ENCODE results near the gene CBLN3.

The CBLN3 gene

DNA sequence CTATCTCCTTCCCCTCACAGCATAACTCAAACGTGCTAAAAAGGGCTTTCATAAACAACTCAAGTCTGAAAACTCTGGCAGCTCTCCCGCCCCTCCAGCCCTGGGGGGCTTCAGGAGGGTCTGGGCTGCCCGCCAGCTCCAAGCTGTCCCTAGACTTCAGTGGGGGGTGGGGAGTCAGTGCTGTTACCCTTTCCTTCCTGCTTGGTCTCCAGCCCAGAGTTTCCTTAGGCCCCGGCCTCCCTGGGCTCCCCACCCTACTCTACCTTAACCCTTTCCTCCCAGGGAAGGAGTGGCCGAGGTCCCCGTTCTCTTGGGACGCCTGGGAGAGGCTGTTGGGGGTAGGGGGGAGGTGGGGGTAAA is 31.2 kb downstream of the CBLN3 start:
- TF ChIP-seq, protein P1, sequence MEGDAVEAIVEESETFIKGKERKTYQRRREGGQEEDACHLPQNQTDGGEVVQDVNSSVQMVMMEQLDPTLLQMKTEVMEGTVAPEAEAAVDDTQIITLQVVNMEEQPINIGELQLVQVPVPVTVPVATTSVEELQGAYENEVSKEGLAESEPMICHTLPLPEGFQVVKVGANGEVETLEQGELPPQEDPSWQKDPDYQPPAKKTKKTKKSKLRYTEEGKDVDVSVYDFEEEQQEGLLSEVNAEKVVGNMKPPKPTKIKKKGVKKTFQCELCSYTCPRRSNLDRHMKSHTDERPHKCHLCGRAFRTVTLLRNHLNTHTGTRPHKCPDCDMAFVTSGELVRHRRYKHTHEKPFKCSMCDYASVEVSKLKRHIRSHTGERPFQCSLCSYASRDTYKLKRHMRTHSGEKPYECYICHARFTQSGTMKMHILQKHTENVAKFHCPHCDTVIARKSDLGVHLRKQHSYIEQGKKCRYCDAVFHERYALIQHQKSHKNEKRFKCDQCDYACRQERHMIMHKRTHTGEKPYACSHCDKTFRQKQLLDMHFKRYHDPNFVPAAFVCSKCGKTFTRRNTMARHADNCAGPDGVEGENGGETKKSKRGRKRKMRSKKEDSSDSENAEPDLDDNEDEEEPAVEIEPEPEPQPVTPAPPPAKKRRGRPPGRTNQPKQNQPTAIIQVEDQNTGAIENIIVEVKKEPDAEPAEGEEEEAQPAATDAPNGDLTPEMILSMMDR (IDR thresholded peaks at IDR 0.05; ENCODE audit: extremely low read depth, insufficient read depth, missing control alignments), result no peak
- DNase-seq (ENCODE audit: low spot score), result no peak
- in situ Hi-C loops (cut with MboI; ENCODE audit: low pct_unique_long_range_greater_than_20kb, low sequenced_read_pairs, unreplicated experiment), result no loop called here

DNA sequence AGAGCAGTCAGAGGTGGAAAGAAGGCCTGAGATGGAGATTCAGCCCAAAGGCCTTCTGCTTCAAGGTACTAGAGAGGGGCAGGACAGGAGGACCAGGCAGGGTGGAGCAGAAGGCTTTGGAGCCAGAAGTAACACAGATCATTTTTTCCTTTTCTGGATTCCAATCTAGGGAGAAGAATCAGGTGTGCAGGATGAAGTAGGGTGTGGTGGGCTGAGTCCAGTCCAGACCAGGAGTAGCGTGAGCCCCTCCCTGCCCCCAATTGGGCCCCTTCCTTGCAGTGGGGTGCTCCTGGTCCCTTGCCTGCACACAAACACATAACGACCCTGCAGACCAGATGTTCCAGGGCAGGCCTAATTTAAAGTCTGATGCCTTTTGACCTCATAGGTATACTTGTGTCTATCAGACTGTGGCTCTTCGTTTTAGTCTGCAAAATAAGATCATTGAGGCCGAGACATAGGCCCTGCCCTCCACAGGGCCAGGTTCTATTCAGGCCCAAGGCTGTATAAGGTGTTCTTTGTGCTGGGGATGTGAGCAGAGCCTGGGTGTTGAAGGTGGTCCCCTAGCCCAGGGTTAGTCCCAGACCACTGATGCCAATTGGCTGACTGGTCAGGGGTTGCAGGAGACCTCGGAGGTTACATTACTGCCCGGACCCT is 31.7 kb downstream of the CBLN3 start:
- TF ChIP-seq, protein P1 (IDR thresholded peaks at IDR 0.05; ENCODE audit: extremely low read depth, insufficient read depth, missing control alignments), result no peak
- no peak for DNase-seq (ENCODE audit: low spot score)
- in situ Hi-C loops (cut with MboI; ENCODE audit: low pct_unique_long_range_greater_than_20kb, low sequenced_read_pairs, unreplicated experiment), result no loop called here

DNA sequence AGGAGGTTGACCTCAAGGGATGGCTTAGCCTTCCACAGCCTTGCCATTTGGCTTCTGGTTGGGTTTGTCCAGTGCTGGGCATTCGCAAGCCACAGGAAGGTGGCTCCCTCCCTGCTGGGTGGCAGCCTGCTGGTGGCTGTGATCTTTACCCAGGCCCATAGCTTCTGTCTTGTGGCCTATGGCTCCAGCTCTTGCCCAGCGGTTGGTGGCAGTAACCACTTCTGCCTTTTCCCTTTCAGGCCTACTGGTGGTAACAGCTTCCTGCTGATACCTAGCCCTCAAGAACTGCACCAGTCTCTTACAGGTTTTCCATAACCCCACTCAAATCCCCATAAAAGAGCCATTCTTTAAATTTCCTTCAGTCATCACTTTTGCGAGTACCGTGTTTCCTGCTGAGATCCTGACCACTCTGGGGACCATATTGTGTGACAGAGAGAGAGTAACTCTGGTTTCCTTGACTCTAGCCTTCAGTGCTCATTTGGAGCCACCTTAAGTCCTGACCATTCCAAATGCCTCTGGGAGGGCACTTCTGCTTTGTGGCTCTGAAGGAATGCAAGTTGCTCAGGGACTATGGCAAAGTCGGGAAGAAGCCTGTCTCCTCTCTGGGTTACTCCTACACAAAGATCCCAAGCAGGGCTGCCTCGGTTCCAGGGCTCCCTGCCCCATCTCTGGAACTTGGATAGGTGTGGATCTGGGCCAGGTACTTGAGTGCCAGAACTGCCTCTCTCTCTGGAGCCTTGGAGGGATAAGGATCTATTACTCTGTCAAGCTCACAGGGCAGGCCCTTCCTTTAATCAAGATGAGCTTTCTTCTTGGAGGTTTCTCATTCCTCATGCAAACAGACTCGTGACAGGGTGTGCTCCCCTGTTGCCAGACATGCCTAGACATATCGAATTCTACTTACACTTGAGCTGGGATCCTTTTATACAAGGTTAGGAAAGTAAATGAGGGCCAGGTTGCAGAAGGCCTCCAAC is 33.6 kb downstream of the CBLN3 start:
- in situ Hi-C loops (cut with MboI; ENCODE audit: low pct_unique_long_range_greater_than_20kb, low sequenced_read_pairs, unreplicated experiment), result no loop called here
- DNase-seq (ENCODE audit: low spot score), result no peak
- TF ChIP-seq, protein P1 (IDR thresholded peaks at IDR 0.05; ENCODE audit: extremely low read depth, insufficient read depth, missing control alignments), result no peak

DNA sequence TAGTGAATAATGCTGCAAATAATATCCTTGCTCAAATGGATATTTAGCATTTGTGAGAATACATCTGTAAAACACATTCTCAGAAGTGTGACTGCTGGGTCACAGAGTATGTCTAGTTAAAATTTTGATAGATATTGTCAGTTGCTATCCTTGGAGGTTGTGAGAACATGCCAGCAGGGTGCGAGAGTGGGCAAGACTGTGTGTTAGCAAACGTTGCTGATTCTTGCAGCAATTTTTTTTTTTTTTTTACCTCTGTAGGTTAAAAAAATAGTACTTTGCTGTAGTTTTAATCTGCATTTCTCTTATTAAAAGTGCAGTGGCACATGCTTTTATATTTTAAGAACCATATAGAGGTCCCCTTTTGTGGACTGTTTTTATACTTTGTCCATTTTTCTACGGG is 35.2 kb downstream of the CBLN3 start:
- in situ Hi-C loops (cut with MboI; ENCODE audit: low pct_unique_long_range_greater_than_20kb, low sequenced_read_pairs, unreplicated experiment), result no loop called here
- DNase-seq (ENCODE audit: low spot score), result no peak
- TF ChIP-seq, protein P1 (IDR thresholded peaks at IDR 0.05; ENCODE audit: extremely low read depth, insufficient read depth, missing control alignments), result no peak

DNA sequence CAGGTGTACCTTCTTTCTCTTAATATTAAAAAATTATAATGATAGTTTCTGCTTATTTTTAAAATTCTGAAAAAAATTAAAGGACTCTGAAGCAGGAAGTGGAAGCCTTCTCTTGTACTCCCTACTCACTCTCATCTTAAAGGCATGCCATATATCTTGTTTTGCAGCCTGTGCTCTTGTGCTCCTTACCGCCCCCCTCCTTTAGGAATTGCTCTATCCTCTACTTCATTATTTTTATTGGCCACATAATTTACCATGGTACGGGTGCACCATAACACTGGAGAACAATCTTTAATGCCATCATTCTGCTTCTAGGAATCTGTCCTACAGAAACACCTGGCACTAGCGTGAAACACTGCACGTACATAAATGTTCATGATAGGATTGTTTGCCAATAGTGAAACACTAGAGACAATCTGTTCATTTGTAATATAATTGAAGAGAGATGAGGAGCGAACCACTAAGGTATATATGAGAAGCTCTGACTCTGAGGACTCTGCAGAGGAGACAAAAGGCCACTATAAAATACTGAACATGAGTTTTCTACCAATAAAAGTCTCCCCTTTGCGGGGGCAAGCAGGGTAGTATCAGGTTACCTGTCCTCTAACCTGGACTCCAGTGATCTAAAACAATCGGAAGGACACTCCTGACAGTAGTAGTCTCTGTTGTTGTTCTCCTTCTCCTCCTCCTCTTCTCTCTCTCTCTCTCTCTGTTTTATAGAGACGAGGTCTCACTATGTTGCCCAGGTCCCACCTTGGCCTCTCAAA is 37.0 kb downstream of the CBLN3 start:
- TF ChIP-seq, protein P1 (IDR thresholded peaks at IDR 0.05; ENCODE audit: extremely low read depth, insufficient read depth, missing control alignments), result no peak
- in situ Hi-C loops (cut with MboI; ENCODE audit: low pct_unique_long_range_greater_than_20kb, low sequenced_read_pairs, unreplicated experiment), result no loop called here
- no peak for DNase-seq (ENCODE audit: low spot score)

DNA sequence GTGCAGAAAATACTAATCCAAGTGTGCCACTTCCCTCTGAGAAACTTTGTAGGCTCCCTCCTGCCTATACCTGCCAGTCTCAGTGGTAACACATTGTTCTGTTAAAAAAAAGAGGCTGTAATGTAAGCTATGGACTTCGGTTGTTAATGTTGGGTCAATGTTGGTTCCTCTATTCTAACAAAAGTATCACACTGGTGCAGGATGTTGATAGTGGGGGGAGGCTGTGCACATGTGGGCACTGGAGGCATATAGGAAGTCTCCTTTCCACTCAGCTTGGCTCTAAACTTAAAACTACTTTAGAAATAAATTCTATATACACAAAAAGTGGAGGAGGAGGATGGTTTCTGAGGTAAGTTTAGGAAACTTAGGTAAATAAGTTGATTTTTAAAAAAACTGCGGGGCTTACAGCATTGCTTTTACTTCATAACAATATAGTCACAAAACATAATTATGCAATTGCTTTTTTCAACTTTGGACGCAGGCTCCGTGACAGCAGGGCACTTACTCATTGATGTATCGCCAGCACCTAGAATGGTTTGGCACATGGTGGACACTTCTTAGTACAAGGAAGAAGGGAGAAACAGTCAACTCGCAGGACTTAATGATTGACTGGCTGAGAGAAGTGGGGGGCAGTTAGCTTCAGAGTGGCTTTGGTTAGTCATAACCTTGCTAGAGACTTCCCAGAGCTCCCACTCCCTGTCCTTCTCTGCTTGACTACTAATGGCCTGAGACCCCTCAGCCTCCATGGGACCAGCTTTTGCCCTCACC is 38.6 kb downstream of the CBLN3 start:
- in situ Hi-C loops (cut with MboI; ENCODE audit: low pct_unique_long_range_greater_than_20kb, low sequenced_read_pairs, unreplicated experiment), result no loop called here
- no peak for DNase-seq (ENCODE audit: low spot score)
- TF ChIP-seq, protein P1 (IDR thresholded peaks at IDR 0.05; ENCODE audit: extremely low read depth, insufficient read depth, missing control alignments), result no peak
